PC-3 (cell line): Measurements from ENCODE around the gene CD7. TPM values are rescaled to one million over a fixed set of nuclear protein-coding genes. Genes with fewer than 3 reads are reported as not detected.

ENCODE experiments used
- ATAC-seq: fragments of 200-7000 bp; cut with Tn5 transposase; 2 replicates; pipeline ENCODE4 v1.9.1; 2020; ENCODE audit warnings: mild to moderate bottlenecking, moderate library complexity
- BruUV-seq: library from RNA; stranded (reverse); fragments of 400-500 nt; replicated peaks from 2 replicates; lab custom pipeline; 2021; lab: Mats Ljungman, UMichigan
- CTCF ChIA-PET: fragments of 300-600 bp; sonication (Branson Sonifier 250); formaldehyde crosslinking; loops from one replicate; lab custom pipeline; 2022; ENCODE audit warnings: antibody characterized with exemption; lab: Charles Lee
- POLR2A ChIA-PET: fragments of 300-600 bp; sonication (Branson Sonifier 250); formaldehyde crosslinking; loops from one replicate; lab custom pipeline; 2022; ENCODE audit warnings: antibody characterized with exemption; ENCODE audit not compliant: unreplicated experiment; lab: Charles Lee
- DNase-seq: peaks from one replicate; pipeline ENCODE4 v3.0.0-alpha.2; 2015
- H2AFZ ChIP-seq: fragments of 300-600 bp; sonication (generic); 2 replicates; pipeline ENCODE4 v1.6.0; 2016; ENCODE audit warnings: antibody characterized with exemption, low read length
- H3F3A ChIP-seq: fragments of 300-600 bp; sonication (generic); one replicate; pipeline ENCODE4 v1.6.0; 2017; ENCODE audit warnings: antibody characterized with exemption, low read length, control low read depth, mild to moderate bottlenecking; ENCODE audit not compliant: unreplicated experiment
- H3K27ac ChIP-seq: fragments of 300-600 bp; sonication (generic); 2 replicates; pipeline ENCODE4 v1.5.1; 2016; ENCODE audit warnings: mild to moderate bottlenecking, low read length
- H3K27me3 ChIP-seq: fragments of 300-600 bp; sonication (generic); 2 replicates; pipeline ENCODE4 v1.6.1; 2016; ENCODE audit warnings: low read length, mixed read lengths
- H3K36me3 ChIP-seq: fragments of 300-600 bp; sonication (generic); 2 replicates; pipeline ENCODE4 v1.6.1; 2016; ENCODE audit warnings: low read depth, mixed run types, low read length, mixed read lengths
- H3K4me1 ChIP-seq: fragments of 300-600 bp; sonication (generic); 2 replicates; pipeline ENCODE4 v1.5.1; 2016; ENCODE audit warnings: low read length; ENCODE audit not compliant: insufficient read depth
- H3K4me2 ChIP-seq: fragments of 300-600 bp; sonication (generic); 2 replicates; pipeline ENCODE4 v1.6.0; 2016; ENCODE audit warnings: low read length
- H3K4me3 ChIP-seq: fragments of 300-600 bp; sonication (generic); 2 replicates; pipeline ENCODE4 v1.5.1; 2016; ENCODE audit warnings: mild to moderate bottlenecking, low read length, mixed read lengths
- H3K79me2 ChIP-seq: fragments of 300-600 bp; sonication (generic); 2 replicates; pipeline ENCODE4 v1.6.1; 2017; ENCODE audit warnings: low read length, mixed read lengths
- H3K9ac ChIP-seq: fragments of 300-600 bp; sonication (generic); 2 replicates; pipeline ENCODE4 v1.6.0; 2016; ENCODE audit warnings: mild to moderate bottlenecking, low read length
- H3K9me2 ChIP-seq: fragments of 300-600 bp; sonication (generic); replicated peaks from 2 replicates; pipeline ENCODE4 v1.6.1; 2016; ENCODE audit warnings: mixed run types, low read length, mixed read lengths
- H3K9me3 ChIP-seq: fragments of 300-600 bp; sonication (generic); 2 replicates; pipeline ENCODE4 v1.6.1; 2016; ENCODE audit warnings: low read length, mixed read lengths
- H4K20me1 ChIP-seq: fragments of 300-600 bp; sonication (generic); 2 replicates; pipeline ENCODE4 v1.6.1; 2016; ENCODE audit warnings: low read length, mixed read lengths
- EZH2 ChIP-seq: fragments of 300-600 bp; sonication (generic); IDR thresholded peaks from one replicate; pipeline ENCODE4 v1.6.1; 2017; ENCODE audit warnings: antibody characterized with exemption, mild to moderate bottlenecking, low read length; ENCODE audit not compliant: unreplicated experiment
- EZH2phosphoT487 ChIP-seq: fragments of 300-600 bp; sonication (generic); IDR thresholded peaks from 2 replicates; pipeline ENCODE4 v1.6.1; 2018; ENCODE audit warnings: mild to moderate bottlenecking, antibody characterized with exemption, low read length, borderline replicate concordance
- intact Hi-C: fragments of 100-400 bp; cut with micrococcal nuclease; formaldehyde crosslinking; loops from 2 replicates; pipeline ENCODE4 v1.9.0; 2023
- total RNA-seq: library from RNA; depleted of rRNA; stranded (reverse); fragments of >200 nt; gene quantifications from 2 replicates; pipeline ENCODE4 v1.2.3, GENCODE V29; 2014
- TF ChIP-seq, protein P1 (sequence below): fragments of 300-600 bp; sonication (generic); conservative IDR thresholded peaks from 2 replicates; pipeline ENCODE4 v1.5.1; 2017; ENCODE audit warnings: antibody characterized with exemption, low read depth, mild to moderate bottlenecking, low read length

Gene CD7
- total RNA-seq, 1 experiment from 2014 or later = 0.15 TPM

DNA sequence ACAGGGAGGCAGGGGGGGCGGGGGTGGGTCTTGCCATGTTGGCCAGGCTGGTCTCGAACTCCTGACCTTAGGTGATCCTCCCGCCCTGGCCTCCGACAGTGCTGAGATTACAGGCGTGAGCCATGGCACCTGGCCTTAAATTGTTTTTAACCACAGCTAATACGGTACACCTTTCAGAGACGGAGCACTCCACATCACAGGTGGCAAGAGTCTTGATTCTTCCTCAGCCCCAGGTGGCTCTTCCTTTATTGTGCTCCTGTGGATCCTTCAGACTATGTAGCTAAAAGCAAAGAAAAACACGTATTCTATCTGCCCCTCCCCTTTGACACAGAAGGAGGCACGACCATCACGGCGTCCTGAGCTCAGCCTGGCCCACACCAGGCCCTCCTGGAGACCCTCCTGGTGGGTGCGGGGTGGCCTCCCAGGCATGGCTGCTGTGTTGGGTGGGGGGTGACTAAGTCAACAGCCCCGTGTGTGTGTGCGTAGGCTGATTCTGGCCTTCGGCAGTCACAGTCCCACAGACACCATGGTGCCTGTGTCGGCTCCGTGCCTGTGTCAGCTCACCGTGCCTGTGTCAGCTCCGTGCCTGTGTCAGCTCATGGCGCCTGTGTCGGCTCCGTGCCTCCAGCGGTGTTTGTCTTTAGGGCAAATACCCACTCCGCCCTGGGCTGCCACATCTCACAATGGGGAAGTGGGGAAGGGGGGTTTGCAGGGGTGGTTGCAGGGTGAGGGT lies 26.9 kb upstream of the CD7 start:
- Histone ChIP-seq H2AFZ (no peak overlapping the region), H3K4me3 (no peak overlapping the region), H3K36me3 (no peaks in the 10 kb centered on the region), H4K20me1 (no peaks in the 10 kb centered on the region), H3K9ac (no peak overlapping the region), H3K79me2 (no peaks in the 10 kb centered on the region), H3K27ac (no peak overlapping the region), H3K9me3 (no peaks in the 10 kb centered on the region), H3F3A (no peaks in the 10 kb centered on the region), H3K4me2 (no peak overlapping the region), H3K4me1 (peaks cover 10% of the 10 kb centered on the region), H3K27me3 (no peaks in the 10 kb centered on the region), H3K9me2 (no peaks in the 10 kb centered on the region)
- BruUV-seq = no TSS peak
- intact Hi-C loops = no loop called here
- CTCF ChIA-PET = no interaction called here
- no peak for TF ChIP-seq EZH2
- TF ChIP-seq, protein P1, sequence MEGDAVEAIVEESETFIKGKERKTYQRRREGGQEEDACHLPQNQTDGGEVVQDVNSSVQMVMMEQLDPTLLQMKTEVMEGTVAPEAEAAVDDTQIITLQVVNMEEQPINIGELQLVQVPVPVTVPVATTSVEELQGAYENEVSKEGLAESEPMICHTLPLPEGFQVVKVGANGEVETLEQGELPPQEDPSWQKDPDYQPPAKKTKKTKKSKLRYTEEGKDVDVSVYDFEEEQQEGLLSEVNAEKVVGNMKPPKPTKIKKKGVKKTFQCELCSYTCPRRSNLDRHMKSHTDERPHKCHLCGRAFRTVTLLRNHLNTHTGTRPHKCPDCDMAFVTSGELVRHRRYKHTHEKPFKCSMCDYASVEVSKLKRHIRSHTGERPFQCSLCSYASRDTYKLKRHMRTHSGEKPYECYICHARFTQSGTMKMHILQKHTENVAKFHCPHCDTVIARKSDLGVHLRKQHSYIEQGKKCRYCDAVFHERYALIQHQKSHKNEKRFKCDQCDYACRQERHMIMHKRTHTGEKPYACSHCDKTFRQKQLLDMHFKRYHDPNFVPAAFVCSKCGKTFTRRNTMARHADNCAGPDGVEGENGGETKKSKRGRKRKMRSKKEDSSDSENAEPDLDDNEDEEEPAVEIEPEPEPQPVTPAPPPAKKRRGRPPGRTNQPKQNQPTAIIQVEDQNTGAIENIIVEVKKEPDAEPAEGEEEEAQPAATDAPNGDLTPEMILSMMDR = no peak
- no peak for TF ChIP-seq EZH2phosphoT487
- ATAC-seq = no peak
- no peak for DNase-seq
- POLR2A ChIA-PET = no interaction called here

DNA sequence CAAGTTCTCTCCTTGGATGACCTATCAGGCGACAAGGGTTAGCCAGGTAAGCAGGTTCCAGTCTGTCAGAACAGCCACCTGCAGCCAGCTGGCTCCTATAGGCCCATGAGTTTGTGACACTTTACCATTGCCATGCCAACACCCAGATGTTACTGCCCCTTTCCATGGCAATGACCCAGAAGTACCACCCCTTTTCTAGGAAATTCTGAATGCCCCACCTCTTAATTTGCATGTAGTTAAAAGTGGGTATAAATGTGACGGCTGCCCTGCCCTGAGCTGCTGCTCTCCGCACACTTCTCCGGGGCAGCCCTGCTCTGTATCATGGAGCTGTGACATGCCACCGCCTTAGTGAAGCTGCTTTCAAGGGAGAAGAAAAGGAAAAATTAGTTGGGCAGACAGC lies 26.2 kb upstream of the CD7 start:
- Histone ChIP-seq H4K20me1 (no peaks in the 10 kb centered on the region), H3K27me3 (no peaks in the 10 kb centered on the region), H3K9ac (no peak overlapping the region), H3K9me2 (no peaks in the 10 kb centered on the region), H3K4me3 (no peak overlapping the region), H3K4me2 (no peak overlapping the region), H3K9me3 (no peaks in the 10 kb centered on the region), H3F3A (no peaks in the 10 kb centered on the region), H3K79me2 (no peaks in the 10 kb centered on the region), H3K27ac (no peak overlapping the region), H3K4me1 (peaks cover 18% of the 10 kb centered on the region), H2AFZ (no peak overlapping the region), H3K36me3 (no peaks in the 10 kb centered on the region)
- intact Hi-C loops = no loop called here
- no peak for ATAC-seq
- CTCF ChIA-PET = no interaction called here
- no peak for DNase-seq
- BruUV-seq = no TSS peak
- TF ChIP-seq EZH2phosphoT487 (no peak), EZH2 (no peak)
- POLR2A ChIA-PET = interaction anchor here (0.6 kb wide), 1 partner anchor 51 kb away, joined by 3 read pairs; no protein-coding TSS in a partner anchor

DNA sequence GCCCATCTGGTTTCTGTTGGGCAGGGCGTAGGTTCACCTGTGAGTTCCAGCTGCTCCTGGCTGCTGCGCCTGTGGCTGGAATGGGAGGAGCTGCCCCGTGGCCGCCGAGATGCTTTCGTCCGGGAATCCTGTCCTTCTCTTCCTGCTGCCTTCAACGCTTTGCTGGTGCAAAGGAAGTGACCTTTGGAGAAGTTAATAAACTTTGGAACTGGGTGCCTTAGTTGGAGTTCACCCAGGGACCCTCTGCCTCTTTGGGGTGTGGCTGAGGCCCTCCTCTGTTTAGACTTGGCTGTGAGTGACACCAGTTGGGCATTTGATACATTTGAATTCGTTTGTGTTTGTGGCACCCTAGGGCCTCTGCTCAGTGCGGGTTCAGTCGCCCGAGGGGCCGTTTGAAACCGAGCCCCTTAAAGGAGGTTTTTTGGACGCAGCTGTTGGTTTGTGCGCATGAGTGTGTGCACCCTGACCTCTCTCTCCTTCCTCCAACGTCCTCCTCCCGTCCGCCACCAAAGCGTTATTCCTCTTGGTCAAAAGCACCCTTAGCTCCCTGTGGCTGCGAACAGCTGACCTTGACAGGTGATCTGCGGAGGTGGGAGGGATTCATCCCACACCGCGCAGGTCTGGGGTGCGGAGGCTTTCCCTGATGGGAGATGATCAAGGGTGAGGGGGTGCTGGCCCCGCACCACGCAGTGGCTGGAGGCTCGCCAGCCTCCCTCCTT lies 25.1 kb upstream of the CD7 start:
- Histone ChIP-seq H3F3A (no peaks in the 10 kb centered on the region), H3K9me3 (no peaks in the 10 kb centered on the region), H3K27me3 (no peaks in the 10 kb centered on the region), H3K79me2 (no peaks in the 10 kb centered on the region), H3K36me3 (no peaks in the 10 kb centered on the region), H3K4me3 (no peak overlapping the region), H2AFZ (no peak overlapping the region), H3K4me1 (peaks cover 23% of the 10 kb centered on the region), H3K27ac (no peak overlapping the region), H3K9me2 (no peaks in the 10 kb centered on the region), H4K20me1 (no peaks in the 10 kb centered on the region), H3K9ac (no peak overlapping the region), H3K4me2 (no peak overlapping the region)
- CTCF ChIA-PET = no interaction called here
- ATAC-seq (no peak), DNase-seq (no peak)
- intact Hi-C loops = no loop called here
- no TSS peak for BruUV-seq
- TF ChIP-seq EZH2phosphoT487 (no peak), EZH2 (no peak)
- TF ChIP-seq, protein P1 = no peak
- POLR2A ChIA-PET = no interaction called here
